Testis (tissue), 2 donors: ENCODE measurements around the gene TMEM91.

Source experiments
- POLR2A ChIP-seq: fragments of 450-650 bp; IDR thresholded peaks from one replicate; pipeline ENCODE4 v1.6.1; 2017; ENCODE audit warnings: antibody characterized with exemption, mild to moderate bottlenecking, moderate library complexity
- TF ChIP-seq, protein P1 (sequence below), 3 experiments: fragments of 450-650 bp in 2 of 3; fragments of 200-600 bp in 1 of 3; sonication (generic) in 1 of 3; IDR thresholded peaks; one replicate each; pipeline ENCODE4 v1.5.1; 2016 to 2019; ENCODE audit warnings: antibody characterized with exemption in 3 of 3, mild to moderate bottlenecking in 2 of 3, moderate library complexity in 1 of 3

DNA sequence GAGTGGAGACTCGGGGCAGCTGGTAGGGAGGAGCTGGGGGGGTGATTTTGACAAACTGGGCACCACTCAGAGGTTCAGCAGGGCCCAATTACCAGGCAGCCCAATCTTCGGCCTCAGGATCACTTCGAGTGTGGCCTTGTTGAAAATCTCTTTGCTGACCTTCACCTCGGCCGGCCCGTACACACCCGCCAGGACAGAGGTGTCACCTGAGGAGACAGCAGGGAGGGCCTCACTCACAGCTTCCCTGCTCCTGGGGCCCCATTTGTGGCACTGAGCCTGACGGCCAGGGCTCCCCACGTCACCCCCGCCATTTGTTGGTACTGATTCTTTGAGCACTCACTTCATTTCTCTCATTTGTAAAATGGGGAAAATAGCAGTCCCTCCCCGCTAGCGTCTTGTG, 16.4 kb downstream of the TMEM91 start:
- TF ChIP-seq, protein P1, sequence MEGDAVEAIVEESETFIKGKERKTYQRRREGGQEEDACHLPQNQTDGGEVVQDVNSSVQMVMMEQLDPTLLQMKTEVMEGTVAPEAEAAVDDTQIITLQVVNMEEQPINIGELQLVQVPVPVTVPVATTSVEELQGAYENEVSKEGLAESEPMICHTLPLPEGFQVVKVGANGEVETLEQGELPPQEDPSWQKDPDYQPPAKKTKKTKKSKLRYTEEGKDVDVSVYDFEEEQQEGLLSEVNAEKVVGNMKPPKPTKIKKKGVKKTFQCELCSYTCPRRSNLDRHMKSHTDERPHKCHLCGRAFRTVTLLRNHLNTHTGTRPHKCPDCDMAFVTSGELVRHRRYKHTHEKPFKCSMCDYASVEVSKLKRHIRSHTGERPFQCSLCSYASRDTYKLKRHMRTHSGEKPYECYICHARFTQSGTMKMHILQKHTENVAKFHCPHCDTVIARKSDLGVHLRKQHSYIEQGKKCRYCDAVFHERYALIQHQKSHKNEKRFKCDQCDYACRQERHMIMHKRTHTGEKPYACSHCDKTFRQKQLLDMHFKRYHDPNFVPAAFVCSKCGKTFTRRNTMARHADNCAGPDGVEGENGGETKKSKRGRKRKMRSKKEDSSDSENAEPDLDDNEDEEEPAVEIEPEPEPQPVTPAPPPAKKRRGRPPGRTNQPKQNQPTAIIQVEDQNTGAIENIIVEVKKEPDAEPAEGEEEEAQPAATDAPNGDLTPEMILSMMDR (IDR thresholded peaks at IDR 0.05), result no peak
- TF ChIP-seq POLR2A, result no peak
